ENCODE measurements around the gene TSHZ2.

The TSHZ2 gene

GRCh38 chr20:53032478-53032932, 60.3 kb downstream of the TSHZ2 start:
- DNase-seq: no peak

GRCh38 chr20:53033176-53033575, 61.0 kb downstream of the TSHZ2 start:
- no peak for DNase-seq

GRCh38 chr20:53034899-53035298, 62.7 kb downstream of the TSHZ2 start:
- no peak for DNase-seq

GRCh38 chr20:53036992-53037391, 64.8 kb downstream of the TSHZ2 start:
- no peak for DNase-seq

GRCh38 chr20:53037621-53038020, 65.5 kb downstream of the TSHZ2 start:
- no peak for DNase-seq

- no peak for DNase-seq
Measured at GRCh38 chr20:53038299-53038698, 66.1 kb downstream of the TSHZ2 start.

- DNase-seq: no peak
Measured at GRCh38 chr20:53040693-53041589, 68.8 kb downstream of the TSHZ2 start.

GRCh38 chr20:53042521-53042920, 70.4 kb downstream of the TSHZ2 start:
- DNase-seq: no peak

- DNase-seq: no peak
Measured at GRCh38 chr20:53044296-53044695, 72.1 kb downstream of the TSHZ2 start.

- no peak for DNase-seq
Measured at GRCh38 chr20:53045941-53046340, 73.8 kb downstream of the TSHZ2 start.

GRCh38 chr20:53047203-53047602, 75.0 kb downstream of the TSHZ2 start:
- DNase-seq: no peak

- DNase-seq: no peak
Measured at GRCh38 chr20:53048387-53048786, 76.2 kb downstream of the TSHZ2 start.

- DNase-seq: no peak
Measured at GRCh38 chr20:53050338-53050737, 78.2 kb downstream of the TSHZ2 start.

GRCh38 chr20:53052380-53052779, 80.2 kb downstream of the TSHZ2 start:
- DNase-seq: no peak

- DNase-seq: no peak
Measured at GRCh38 chr20:53053595-53053994, 81.4 kb downstream of the TSHZ2 start.

GRCh38 chr20:53055367-53056067, 83.4 kb downstream of the TSHZ2 start:
- DNase-seq: no peak

GRCh38 chr20:53057579-53057978, 85.4 kb downstream of the TSHZ2 start:
- DNase-seq: no peak

GRCh38 chr20:53059848-53060247, 87.7 kb downstream of the TSHZ2 start:
- DNase-seq: no peak

GRCh38 chr20:53061192-53062108, 89.3 kb downstream of the TSHZ2 start:
- no peak for DNase-seq

GRCh38 chr20:53064935-53065334, 92.8 kb downstream of the TSHZ2 start:
- no peak for DNase-seq

GRCh38 chr20:53068241-53068640, 96.1 kb downstream of the TSHZ2 start:
- no peak for DNase-seq

- no peak for DNase-seq
Measured at GRCh38 chr20:53069132-53069531, 97.0 kb downstream of the TSHZ2 start.

- DNase-seq: peak; percentile 20
Measured at GRCh38 chr20:53070224-53070623, 98.1 kb downstream of the TSHZ2 start.
